ENCODE data around the gene ADORA1.

Gene ADORA1

GRCh38 chr1:203091199-203091477 lies 36.4 kb upstream of the ADORA1 start:
- Histone ChIP-seq H3K36me3 (ENCODE audit: insufficient read depth, low read length) (no peaks in the 10 kb centered on the region), H3K9ac (ENCODE audit: insufficient read length) (no peak overlapping the region), H3K27ac (no peak overlapping the region), H3K4me3 (no peak overlapping the region), H3K9me3 (ENCODE audit: low read depth, low read length) (no peaks in the 10 kb centered on the region)
- DNase-seq (ENCODE audit: low read depth, low spot score): no peak
- no peak for TF ChIP-seq EZH2 (IDR thresholded peaks at IDR 0.05)
- TF ChIP-seq POLR2AphosphoS5 (IDR thresholded peaks at IDR 0.05; ENCODE audit: borderline replicate concordance, low read depth, low read length): no peak
- TF ChIP-seq FOXP2 (optimal IDR thresholded peaks at IDR 0.05; ENCODE audit: control extremely low read depth, extremely low read length, insufficient read depth): no peak

- H3K27ac ChIP-seq: no peak overlapping the region
- TF ChIP-seq FOXP2 (optimal IDR thresholded peaks at IDR 0.05; ENCODE audit: control extremely low read depth, extremely low read length, insufficient read depth) (no peak), POLR2AphosphoS5 (IDR thresholded peaks at IDR 0.05; ENCODE audit: borderline replicate concordance, low read depth, low read length) (no peak), EZH2 (IDR thresholded peaks at IDR 0.05) (no peak)
- no peak overlapping the region for H3K4me3 ChIP-seq
- no peak for DNase-seq (ENCODE audit: low read depth, low spot score)
- no peaks in the 10 kb centered on the region for H3K9me3 ChIP-seq (ENCODE audit: low read depth, low read length)
- no peak overlapping the region for H3K9ac ChIP-seq (ENCODE audit: insufficient read length)
- H3K36me3 ChIP-seq (ENCODE audit: insufficient read depth, low read length): no peaks in the 10 kb centered on the region
Measured at GRCh38 chr1:203091761-203092330, 35.7 kb upstream of the ADORA1 start.

- Histone ChIP-seq H3K9me3 (ENCODE audit: low read depth, low read length) (no peaks in the 10 kb centered on the region), H3K4me3 (no peak overlapping the region), H3K27ac (no peak overlapping the region), H3K36me3 (ENCODE audit: insufficient read depth, low read length) (no peaks in the 10 kb centered on the region), H3K9ac (ENCODE audit: insufficient read length) (no peak overlapping the region)
- TF ChIP-seq EZH2 (IDR thresholded peaks at IDR 0.05): no peak
- no peak for TF ChIP-seq POLR2AphosphoS5 (IDR thresholded peaks at IDR 0.05; ENCODE audit: borderline replicate concordance, low read depth, low read length)
- no peak for TF ChIP-seq FOXP2 (optimal IDR thresholded peaks at IDR 0.05; ENCODE audit: control extremely low read depth, extremely low read length, insufficient read depth)
- DNase-seq (ENCODE audit: low read depth, low spot score): no peak
Measured at GRCh38 chr1:203093754-203094410, 33.6 kb upstream of the ADORA1 start.

DNA sequence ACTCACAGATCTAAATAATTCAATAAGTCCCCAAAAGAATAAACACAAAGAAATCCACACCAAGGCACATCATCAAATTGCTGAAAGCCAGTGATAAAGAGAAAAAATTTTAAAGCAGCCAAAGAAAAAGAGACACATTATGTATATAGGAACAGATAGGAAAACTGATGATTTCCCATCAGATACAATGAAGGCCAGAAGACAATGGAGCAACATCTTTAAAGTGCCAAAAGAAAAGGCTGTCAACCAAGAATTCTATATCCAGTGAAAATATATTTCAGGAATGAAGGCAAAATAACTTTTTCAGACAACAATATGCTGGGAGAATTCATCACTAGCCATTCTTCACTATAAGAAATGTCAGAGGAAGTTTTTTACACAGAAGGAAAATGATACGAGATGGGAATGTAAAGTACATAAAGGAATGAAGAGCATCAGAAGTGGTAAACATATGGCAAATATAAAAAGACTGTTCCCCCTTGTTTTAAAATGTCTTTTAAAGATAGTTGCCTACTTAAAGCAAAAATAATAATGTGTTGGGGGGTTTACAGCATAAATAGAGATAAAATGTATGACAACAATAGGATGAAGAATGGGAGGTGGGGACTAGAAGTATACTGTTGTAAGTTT lies 32.4 kb upstream of the ADORA1 start:
- Histone ChIP-seq H3K36me3 (ENCODE audit: insufficient read depth, low read length) (no peaks in the 10 kb centered on the region), H3K27ac (no peak overlapping the region), H3K9ac (ENCODE audit: insufficient read length) (no peak overlapping the region), H3K9me3 (ENCODE audit: low read depth, low read length) (no peaks in the 10 kb centered on the region), H3K4me3 (no peak overlapping the region)
- DNase-seq (ENCODE audit: low read depth, low spot score): no peak
- no peak for TF ChIP-seq EZH2 (IDR thresholded peaks at IDR 0.05)
- TF ChIP-seq POLR2AphosphoS5 (IDR thresholded peaks at IDR 0.05; ENCODE audit: borderline replicate concordance, low read depth, low read length): no peak
- TF ChIP-seq FOXP2 (optimal IDR thresholded peaks at IDR 0.05; ENCODE audit: control extremely low read depth, extremely low read length, insufficient read depth): no peak

GRCh38 chr1:203096566-203096965 lies 31.0 kb upstream of the ADORA1 start:
- H3K9me3 ChIP-seq (ENCODE audit: low read depth, low read length): no peaks in the 10 kb centered on the region
- H3K9ac ChIP-seq (ENCODE audit: insufficient read length): no peak overlapping the region
- TF ChIP-seq POLR2AphosphoS5 (IDR thresholded peaks at IDR 0.05; ENCODE audit: borderline replicate concordance, low read depth, low read length) (no peak), EZH2 (IDR thresholded peaks at IDR 0.05) (no peak), FOXP2 (optimal IDR thresholded peaks at IDR 0.05; ENCODE audit: control extremely low read depth, extremely low read length, insufficient read depth) (no peak)
- no peak overlapping the region for H3K4me3 ChIP-seq
- no peaks in the 10 kb centered on the region for H3K36me3 ChIP-seq (ENCODE audit: insufficient read depth, low read length)
- no peak for DNase-seq (ENCODE audit: low read depth, low spot score)
- no peak overlapping the region for H3K27ac ChIP-seq

DNA sequence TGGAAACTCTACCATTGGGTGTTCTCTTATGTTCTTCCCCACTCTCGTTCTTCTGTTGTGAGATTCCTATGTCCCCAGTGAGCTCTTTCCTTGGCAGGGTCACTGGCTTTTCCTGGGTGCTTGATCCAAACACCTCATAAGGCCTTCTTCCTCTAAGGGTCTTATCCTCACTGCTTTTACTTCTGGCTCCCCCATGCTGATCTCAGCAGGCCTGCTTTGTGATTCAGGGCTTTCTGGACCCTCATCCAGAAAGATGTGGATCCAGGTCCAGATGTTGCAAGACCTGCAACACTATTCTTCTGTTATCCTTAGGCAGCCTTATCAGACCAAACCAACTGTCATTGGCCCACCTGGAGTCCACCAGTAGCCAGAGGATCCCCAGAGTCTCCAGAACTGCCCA lies 30.5 kb upstream of the ADORA1 start:
- H3K9me3 ChIP-seq (ENCODE audit: low read depth, low read length): no peaks in the 10 kb centered on the region
- no peak for DNase-seq (ENCODE audit: low read depth, low spot score)
- H3K27ac ChIP-seq: no peak overlapping the region
- TF ChIP-seq FOXP2 (optimal IDR thresholded peaks at IDR 0.05; ENCODE audit: control extremely low read depth, extremely low read length, insufficient read depth): no peak
- TF ChIP-seq EZH2 (IDR thresholded peaks at IDR 0.05): no peak
- no peak for TF ChIP-seq POLR2AphosphoS5 (IDR thresholded peaks at IDR 0.05; ENCODE audit: borderline replicate concordance, low read depth, low read length)
- no peaks in the 10 kb centered on the region for H3K36me3 ChIP-seq (ENCODE audit: insufficient read depth, low read length)
- no peak overlapping the region for H3K4me3 ChIP-seq
- no peak overlapping the region for H3K9ac ChIP-seq (ENCODE audit: insufficient read length)

DNA sequence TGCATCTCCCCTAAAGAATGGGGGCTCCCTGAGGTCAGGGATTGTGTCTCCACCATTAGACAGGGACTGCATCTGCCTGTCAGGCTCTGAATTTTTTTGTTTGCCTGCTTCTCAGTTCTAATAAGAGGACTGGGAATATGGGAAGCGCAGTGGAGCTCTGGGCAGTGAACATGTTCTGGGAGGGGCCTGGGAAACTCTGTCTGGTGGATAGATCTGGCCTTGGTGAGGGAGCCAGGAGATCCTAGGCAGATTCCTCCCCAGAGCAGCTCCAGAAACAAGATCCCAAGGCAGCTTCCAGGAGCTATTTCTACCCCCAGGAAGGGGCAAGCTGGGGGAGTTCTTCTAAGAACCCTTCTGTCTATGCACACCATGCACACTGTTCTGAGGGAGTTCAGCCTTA lies 29.1 kb upstream of the ADORA1 start:
- H3K9ac ChIP-seq (ENCODE audit: insufficient read length): no peak overlapping the region
- no peak overlapping the region for H3K27ac ChIP-seq
- DNase-seq (ENCODE audit: low read depth, low spot score): no peak
- H3K9me3 ChIP-seq (ENCODE audit: low read depth, low read length): no peaks in the 10 kb centered on the region
- H3K36me3 ChIP-seq (ENCODE audit: insufficient read depth, low read length): no peaks in the 10 kb centered on the region
- H3K4me3 ChIP-seq: no peak overlapping the region
- no peak for TF ChIP-seq POLR2AphosphoS5 (IDR thresholded peaks at IDR 0.05; ENCODE audit: borderline replicate concordance, low read depth, low read length)
- no peak for TF ChIP-seq EZH2 (IDR thresholded peaks at IDR 0.05)
- no peak for TF ChIP-seq FOXP2 (optimal IDR thresholded peaks at IDR 0.05; ENCODE audit: control extremely low read depth, extremely low read length, insufficient read depth)

GRCh38 chr1:203098914-203099520 lies 28.5 kb upstream of the ADORA1 start:
- Histone ChIP-seq H3K9ac (ENCODE audit: insufficient read length) (no peak overlapping the region), H3K4me3 (no peak overlapping the region), H3K9me3 (ENCODE audit: low read depth, low read length) (no peaks in the 10 kb centered on the region), H3K36me3 (ENCODE audit: insufficient read depth, low read length) (no peaks in the 10 kb centered on the region), H3K27ac (no peak overlapping the region)
- DNase-seq (ENCODE audit: low read depth, low spot score): no peak
- TF ChIP-seq EZH2 (IDR thresholded peaks at IDR 0.05) (no peak), FOXP2 (optimal IDR thresholded peaks at IDR 0.05; ENCODE audit: control extremely low read depth, extremely low read length, insufficient read depth) (no peak), POLR2AphosphoS5 (IDR thresholded peaks at IDR 0.05; ENCODE audit: borderline replicate concordance, low read depth, low read length) (no peak)
